HEK293T (cell line): ENCODE results near the gene ASB18.

Experiments
- ARNT ChIP-seq: fragments of 450-650 bp; IDR thresholded peaks from 2 replicates; pipeline ENCODE4 v1.6.1; 2017; ENCODE audit warnings: mild to moderate bottlenecking
- BHLHE40 ChIP-seq: fragments of 450-650 bp; IDR thresholded peaks from 2 replicates; pipeline ENCODE4 v1.6.1; 2016; ENCODE audit warnings: mild to moderate bottlenecking, moderate library complexity, borderline replicate concordance
- CTBP1 ChIP-seq: fragments of 450-650 bp; IDR thresholded peaks from 2 replicates; pipeline ENCODE4 v1.6.1; 2016; ENCODE audit warnings: borderline replicate concordance
- FOXM1 ChIP-seq: fragments of 450-650 bp; IDR thresholded peaks from 2 replicates; pipeline ENCODE4 v1.6.1; 2017; ENCODE audit warnings: mild to moderate bottlenecking, borderline replicate concordance
- NFRKB ChIP-seq: fragments of 450-650 bp; IDR thresholded peaks from 2 replicates; pipeline ENCODE4 v1.6.1; 2016; ENCODE audit warnings: mild to moderate bottlenecking, moderate library complexity
- SP1 ChIP-seq: fragments of 450-650 bp; IDR thresholded peaks from 2 replicates; pipeline ENCODE4 v1.6.1; 2017
- SUZ12 ChIP-seq: fragments of 450-650 bp; IDR thresholded peaks from 2 replicates; pipeline ENCODE4 v1.6.1; 2016; ENCODE audit warnings: mild to moderate bottlenecking

DNA sequence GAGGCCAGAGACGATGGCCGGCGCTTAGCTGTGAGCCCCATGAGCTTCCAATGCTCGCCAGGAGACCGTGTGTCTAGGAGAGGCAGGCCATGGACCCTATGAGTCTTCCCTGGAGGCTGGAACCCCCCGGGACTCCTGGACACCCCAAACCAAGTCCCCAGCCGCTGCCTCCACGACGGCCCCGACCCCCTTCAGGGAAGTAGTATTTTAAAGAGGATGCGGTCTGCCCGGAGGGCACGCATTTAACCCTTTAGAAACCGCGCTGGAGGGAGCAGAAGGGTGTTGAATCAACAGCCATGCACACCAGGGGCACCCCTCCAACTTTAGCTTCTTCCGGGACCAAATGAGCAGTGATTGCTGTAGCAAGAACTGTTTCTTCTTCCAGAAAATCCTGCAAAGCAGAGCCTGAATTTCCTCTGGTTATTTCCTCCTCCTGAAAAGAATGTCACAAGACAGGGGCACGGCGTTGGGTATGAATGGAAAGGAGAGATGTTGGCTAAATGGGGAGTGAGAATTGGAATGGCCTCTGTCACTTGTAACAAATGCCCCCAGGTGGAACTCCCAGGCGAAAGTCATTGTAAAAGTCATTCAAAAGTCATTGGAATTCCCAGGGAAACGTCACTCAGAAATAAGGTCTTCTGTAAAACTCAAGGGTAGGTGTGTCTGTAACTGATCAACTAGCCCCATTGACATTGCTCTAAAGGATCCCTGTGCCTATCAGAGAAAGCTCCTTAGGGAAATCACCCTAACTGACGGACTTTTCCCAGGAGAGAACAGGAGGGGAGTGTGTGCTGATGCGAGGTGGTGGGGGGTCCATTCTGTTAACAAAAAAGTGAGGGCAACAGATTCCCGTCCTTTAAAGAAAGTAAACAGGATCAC lies 90.2 kb downstream of the ASB18 start:
- TF ChIP-seq SUZ12 = no peak
- no peak for TF ChIP-seq SP1
- TF ChIP-seq FOXM1 = no peak
- no peak for TF ChIP-seq BHLHE40
- TF ChIP-seq ARNT = no peak
- TF ChIP-seq NFRKB = no peak
- TF ChIP-seq CTBP1 = no peak
